Panc1 (cell line): ENCODE results near the gene WDR47.

Experiments used
- POLR2AphosphoS5 ChIP-seq: IDR thresholded peaks from 2 replicates; pipeline ENCODE4 v1.6.1; 2012; ENCODE audit warnings: mild to moderate bottlenecking, low read depth, low read length, moderate library complexity
- TF ChIP-seq, protein P1 (sequence below): fragments of 450-650 bp; IDR thresholded peaks from 2 replicates; pipeline ENCODE4 v1.5.1; 2017; ENCODE audit warnings: mild to moderate bottlenecking

DNA sequence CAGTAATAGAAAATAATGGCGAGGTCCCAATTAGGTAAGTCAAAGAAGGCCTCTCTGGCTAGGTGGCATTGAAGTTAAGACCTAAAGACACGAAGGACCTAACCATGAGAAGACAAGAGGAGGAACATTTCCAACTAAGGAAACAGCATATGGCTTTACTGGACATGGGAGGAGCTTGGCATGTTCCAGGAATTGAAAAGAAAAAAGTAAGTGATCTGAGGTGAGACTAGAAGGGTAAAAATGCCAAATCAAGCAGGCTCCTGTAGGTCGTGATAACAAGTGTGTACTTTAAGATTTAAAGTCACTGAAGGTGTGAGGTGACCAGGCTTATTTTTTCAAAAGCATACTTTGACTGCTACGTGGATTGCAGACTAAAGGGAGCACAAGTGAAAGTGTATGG, 65.2 kb downstream of the WDR47 start:
- TF ChIP-seq, protein P1, sequence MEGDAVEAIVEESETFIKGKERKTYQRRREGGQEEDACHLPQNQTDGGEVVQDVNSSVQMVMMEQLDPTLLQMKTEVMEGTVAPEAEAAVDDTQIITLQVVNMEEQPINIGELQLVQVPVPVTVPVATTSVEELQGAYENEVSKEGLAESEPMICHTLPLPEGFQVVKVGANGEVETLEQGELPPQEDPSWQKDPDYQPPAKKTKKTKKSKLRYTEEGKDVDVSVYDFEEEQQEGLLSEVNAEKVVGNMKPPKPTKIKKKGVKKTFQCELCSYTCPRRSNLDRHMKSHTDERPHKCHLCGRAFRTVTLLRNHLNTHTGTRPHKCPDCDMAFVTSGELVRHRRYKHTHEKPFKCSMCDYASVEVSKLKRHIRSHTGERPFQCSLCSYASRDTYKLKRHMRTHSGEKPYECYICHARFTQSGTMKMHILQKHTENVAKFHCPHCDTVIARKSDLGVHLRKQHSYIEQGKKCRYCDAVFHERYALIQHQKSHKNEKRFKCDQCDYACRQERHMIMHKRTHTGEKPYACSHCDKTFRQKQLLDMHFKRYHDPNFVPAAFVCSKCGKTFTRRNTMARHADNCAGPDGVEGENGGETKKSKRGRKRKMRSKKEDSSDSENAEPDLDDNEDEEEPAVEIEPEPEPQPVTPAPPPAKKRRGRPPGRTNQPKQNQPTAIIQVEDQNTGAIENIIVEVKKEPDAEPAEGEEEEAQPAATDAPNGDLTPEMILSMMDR = no peak
- no peak for TF ChIP-seq POLR2AphosphoS5
